ENCODE measurements around the gene PTPN7. TPM values are rescaled to one million over a fixed set of nuclear protein-coding genes. Genes with fewer than 3 reads are reported as not detected.

The PTPN7 gene
- polyA plus RNA-seq, 2 of the 4 experiments (the other 2 are of a cell fraction) = 0.08 TPM; not detected in 1

DNA sequence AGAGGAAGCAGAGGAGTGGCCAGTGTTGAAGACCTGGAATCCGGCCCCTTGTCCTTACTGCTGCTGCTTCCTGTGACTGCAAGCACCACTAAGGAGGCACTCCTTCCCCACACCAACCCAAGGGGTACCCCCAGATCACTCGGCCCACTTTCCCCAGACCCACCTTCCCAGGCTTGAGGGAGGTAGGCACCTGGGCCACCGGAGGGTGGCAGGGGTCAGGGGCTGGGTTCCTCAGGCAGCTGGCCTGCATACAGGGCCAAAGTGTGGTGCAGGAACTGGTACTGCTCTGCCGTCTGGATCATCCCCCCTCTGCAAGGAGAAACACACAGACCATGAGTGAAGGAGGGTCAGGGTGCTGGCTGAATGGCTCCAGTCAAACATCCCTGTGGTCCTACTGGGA lies 12.0 kb downstream of the PTPN7 start:
- ChIA-PET CTCF (interaction anchor here (1.2 to 6.2 kb wide), 5 partner anchors 13 to 253 kb away, joined by 3 to 42 read pairs (median 3); no protein-coding TSS in a partner anchor), POLR2A (interaction anchor here (0.5 to 0.7 kb wide), 2 partner anchors 132 to 150 kb away, joined by 5 to 7 read pairs; no protein-coding TSS in a partner anchor)
- DNase-seq (ENCODE audit: low read depth in 1 of 2, low spot score in 1 of 2) (no peak), FAIRE-seq (no peak), ATAC-seq (no peak)
- no peak overlapping the region for H3K4me2 ChIP-seq
- TF ChIP-seq NFE2L2 (conservative IDR thresholded peaks at IDR 0.05; ENCODE audit: low read length) (no peak), BHLHE40 (IDR thresholded peaks at IDR 0.05; ENCODE audit: low read depth, low read length) (no peak), HDAC2 (IDR thresholded peaks at IDR 0.05) (no peak), NR3C1 (IDR thresholded peaks at IDR 0.05) (no peak), ZFP36 (IDR thresholded peaks at IDR 0.05; ENCODE audit: borderline replicate concordance, partially characterized antibody) (no peak), HOXA7 (CRISPR knock-in tag; IDR thresholded peaks at IDR 0.05) (no peak), JUN (IDR thresholded peaks at IDR 0.05) (no peak), HOXB5 (CRISPR knock-in tag; IDR thresholded peaks at IDR 0.05) (no peak), SMC3 (IDR thresholded peaks at IDR 0.05) (no peak), TFCP2L1 (CRISPR knock-in tag; IDR thresholded peaks at IDR 0.05) (no peak)
- TF ChIP-seq, protein P1, sequence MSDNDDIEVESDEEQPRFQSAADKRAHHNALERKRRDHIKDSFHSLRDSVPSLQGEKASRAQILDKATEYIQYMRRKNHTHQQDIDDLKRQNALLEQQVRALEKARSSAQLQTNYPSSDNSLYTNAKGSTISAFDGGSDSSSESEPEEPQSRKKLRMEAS (IDR thresholded peaks at IDR 0.05) = no peak
- TF ChIP-seq, protein P2, sequence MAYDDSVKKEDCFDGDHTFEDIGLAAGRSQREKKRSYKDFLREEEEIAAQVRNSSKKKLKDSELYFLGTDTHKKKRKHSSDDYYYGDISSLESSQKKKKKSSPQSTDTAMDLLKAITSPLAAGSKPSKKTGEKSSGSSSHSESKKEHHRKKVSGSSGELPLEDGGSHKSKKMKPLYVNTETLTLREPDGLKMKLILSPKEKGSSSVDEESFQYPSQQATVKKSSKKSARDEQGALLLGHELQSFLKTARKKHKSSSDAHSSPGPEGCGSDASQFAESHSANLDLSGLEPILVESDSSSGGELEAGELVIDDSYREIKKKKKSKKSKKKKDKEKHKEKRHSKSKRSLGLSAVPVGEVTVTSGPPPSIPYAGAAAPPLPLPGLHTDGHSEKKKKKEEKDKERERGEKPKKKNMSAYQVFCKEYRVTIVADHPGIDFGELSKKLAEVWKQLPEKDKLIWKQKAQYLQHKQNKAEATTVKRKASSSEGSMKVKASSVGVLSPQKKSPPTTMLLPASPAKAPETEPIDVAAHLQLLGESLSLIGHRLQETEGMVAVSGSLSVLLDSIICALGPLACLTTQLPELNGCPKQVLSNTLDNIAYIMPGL (CRISPR knock-in tag; IDR thresholded peaks at IDR 0.05; ENCODE audit: borderline replicate concordance) = no peak
- WGBS (ENCODE audit: missing lambda C conversion rate) = 77% methylated on average over 3 of the region's 4 CpGs
- H3K27ac ChIP-seq = no peak overlapping the region
- H3K9me3 ChIP-seq = no peaks in the 10 kb centered on the region
- H3K4me3 ChIP-seq = no peak overlapping the region
- peaks cover 6% of the 10 kb centered on the region; the same call in 2 of the 3 replicates for H3K4me1 ChIP-seq

DNA sequence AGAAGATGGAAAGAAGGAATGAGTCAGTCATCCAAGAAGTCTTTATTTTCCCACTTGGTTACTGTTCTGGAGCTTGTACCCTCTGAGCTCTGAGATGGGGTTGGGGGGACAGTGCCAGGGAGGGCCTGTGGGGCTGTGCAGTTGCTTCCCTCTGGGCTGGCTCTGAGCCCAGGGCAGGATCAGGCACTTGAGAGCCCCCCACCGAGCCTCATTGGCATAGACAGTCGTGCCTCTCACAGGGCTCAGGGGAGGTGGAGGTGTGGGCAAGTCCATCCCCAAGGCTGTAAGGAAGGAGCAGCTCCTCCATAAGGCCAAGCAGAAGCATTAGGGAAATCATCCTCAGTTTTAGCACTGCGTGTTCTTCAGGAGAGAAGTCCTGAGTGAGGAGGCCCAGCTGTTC lies 13.4 kb downstream of the PTPN7 start:
- no peaks in the 10 kb centered on the region for H3K9me3 ChIP-seq
- POLR2A ChIA-PET = no interaction called here
- WGBS (ENCODE audit: missing lambda C conversion rate) = 71% methylated on average over 3 of the region's 3 CpGs
- H3K4me2 ChIP-seq = no peak overlapping the region
- no peak for ATAC-seq
- CTCF ChIA-PET = interaction anchor here (1.0 to 6.2 kb wide), 6 partner anchors 8 to 251 kb away, joined by 3 to 42 read pairs (median 4); no protein-coding TSS in a partner anchor
- DNase-seq (ENCODE audit: low read depth in 1 of 2, low spot score in 1 of 2) = no peak
- H3K4me1 ChIP-seq = peaks cover 13% of the 10 kb centered on the region; the same call in 2 of the 3 replicates
- TF ChIP-seq ZSCAN20 (CRISPR knock-in tag; IDR thresholded peaks at IDR 0.05) (no peak), RARB (CRISPR knock-in tag; IDR thresholded peaks at IDR 0.05) (no peak), HEYL (CRISPR knock-in tag; IDR thresholded peaks at IDR 0.05) (no peak), POLR2A (IDR thresholded peaks at IDR 0.05; ENCODE audit: low read length) (no peak), HOXB5 (CRISPR knock-in tag; IDR thresholded peaks at IDR 0.05) (no peak), GATA3 (IDR thresholded peaks at IDR 0.05; ENCODE audit: borderline replicate concordance) (no peak), CBX2 (IDR thresholded peaks at IDR 0.05; ENCODE audit: borderline replicate concordance, low read depth) (no peak), RCOR1 (IDR thresholded peaks at IDR 0.05; ENCODE audit: low read depth, low read length) (no peak), MAZ (IDR thresholded peaks at IDR 0.05; ENCODE audit: borderline replicate concordance, low read depth, low read length) (no peak)
- TF ChIP-seq, protein P3, sequence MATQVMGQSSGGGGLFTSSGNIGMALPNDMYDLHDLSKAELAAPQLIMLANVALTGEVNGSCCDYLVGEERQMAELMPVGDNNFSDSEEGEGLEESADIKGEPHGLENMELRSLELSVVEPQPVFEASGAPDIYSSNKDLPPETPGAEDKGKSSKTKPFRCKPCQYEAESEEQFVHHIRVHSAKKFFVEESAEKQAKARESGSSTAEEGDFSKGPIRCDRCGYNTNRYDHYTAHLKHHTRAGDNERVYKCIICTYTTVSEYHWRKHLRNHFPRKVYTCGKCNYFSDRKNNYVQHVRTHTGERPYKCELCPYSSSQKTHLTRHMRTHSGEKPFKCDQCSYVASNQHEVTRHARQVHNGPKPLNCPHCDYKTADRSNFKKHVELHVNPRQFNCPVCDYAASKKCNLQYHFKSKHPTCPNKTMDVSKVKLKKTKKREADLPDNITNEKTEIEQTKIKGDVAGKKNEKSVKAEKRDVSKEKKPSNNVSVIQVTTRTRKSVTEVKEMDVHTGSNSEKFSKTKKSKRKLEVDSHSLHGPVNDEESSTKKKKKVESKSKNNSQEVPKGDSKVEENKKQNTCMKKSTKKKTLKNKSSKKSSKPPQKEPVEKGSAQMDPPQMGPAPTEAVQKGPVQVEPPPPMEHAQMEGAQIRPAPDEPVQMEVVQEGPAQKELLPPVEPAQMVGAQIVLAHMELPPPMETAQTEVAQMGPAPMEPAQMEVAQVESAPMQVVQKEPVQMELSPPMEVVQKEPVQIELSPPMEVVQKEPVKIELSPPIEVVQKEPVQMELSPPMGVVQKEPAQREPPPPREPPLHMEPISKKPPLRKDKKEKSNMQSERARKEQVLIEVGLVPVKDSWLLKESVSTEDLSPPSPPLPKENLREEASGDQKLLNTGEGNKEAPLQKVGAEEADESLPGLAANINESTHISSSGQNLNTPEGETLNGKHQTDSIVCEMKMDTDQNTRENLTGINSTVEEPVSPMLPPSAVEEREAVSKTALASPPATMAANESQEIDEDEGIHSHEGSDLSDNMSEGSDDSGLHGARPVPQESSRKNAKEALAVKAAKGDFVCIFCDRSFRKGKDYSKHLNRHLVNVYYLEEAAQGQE (IDR thresholded peaks at IDR 0.05) = no peak
- TF ChIP-seq, protein P2 (CRISPR knock-in tag; IDR thresholded peaks at IDR 0.05; ENCODE audit: borderline replicate concordance) = no peak
- H3K4me3 ChIP-seq = no peak overlapping the region
- H3K27ac ChIP-seq = no peak overlapping the region
- FAIRE-seq = no peak
